GM12892 (cell line): ENCODE data around the gene RICTOR.

ENCODE experiments used
- POLR2A ChIP-seq: IDR thresholded peaks from 2 replicates; pipeline ENCODE4 v1.6.1; 2011; ENCODE audit warnings: low read depth, low read length, control low read depth
- POLR2AphosphoS5 ChIP-seq: IDR thresholded peaks from 2 replicates; pipeline ENCODE4 v1.6.1; 2011; ENCODE audit warnings: low read depth, low read length, control low read depth

- no peak for TF ChIP-seq POLR2A
- TF ChIP-seq POLR2AphosphoS5, result no peak
Observed at GRCh38 chr5:39064450-39064849, 9.7 kb downstream of the RICTOR start.
